Mesenchymal stem cell (in vitro differentiated cells and primary cell): Measurements from ENCODE around the gene GPR55.

ENCODE experiments used
- DNase-seq: peaks from one replicate; pipeline ENCODE4 v3.0.0-alpha.2; 2013
- H2AFZ ChIP-seq: one replicate; pipeline ENCODE4 v1.6.1; 2013; ENCODE audit warnings: low read depth, mild to moderate bottlenecking, control low read depth, inconsistent platforms, low read length, moderate library complexity
- H2AK5ac ChIP-seq: 2 replicates; pipeline ENCODE4 v1.6.1; 2013; ENCODE audit warnings: low read length, moderate library complexity, mild to moderate bottlenecking, inconsistent platforms; ENCODE audit not compliant: severe bottlenecking
- H2BK120ac ChIP-seq: one replicate; pipeline ENCODE4 v1.6.1; 2013; ENCODE audit warnings: low read depth, mild to moderate bottlenecking, inconsistent platforms, low read length, moderate library complexity
- H2BK12ac ChIP-seq, 2 experiments: one replicate each; pipeline ENCODE4 v1.6.1; 2013; ENCODE audit warnings: inconsistent platforms in 2 of 2, low read length in 2 of 2, mild to moderate bottlenecking in 2 of 2, moderate library complexity in 2 of 2, control low read depth in 1 of 2
- H2BK15ac ChIP-seq: one replicate; pipeline ENCODE4 v1.6.1; 2013; ENCODE audit warnings: mild to moderate bottlenecking, low read depth, inconsistent platforms; ENCODE audit not compliant: poor library complexity, severe bottlenecking
- H2BK5ac ChIP-seq: 2 replicates; pipeline ENCODE4 v1.6.1; 2013; ENCODE audit warnings: low read depth, mild to moderate bottlenecking, low read length, control low read depth, inconsistent platforms; ENCODE audit not compliant: poor library complexity, severe bottlenecking
- H3K14ac ChIP-seq, 2 experiments: one replicate each; pipeline ENCODE4 v1.6.1; 2013; ENCODE audit warnings: inconsistent platforms in 2 of 2, low read length in 2 of 2, control low read depth in 1 of 2, mild to moderate bottlenecking in 1 of 2, moderate library complexity in 1 of 2
- H3K18ac ChIP-seq, 2 experiments: one replicate each; pipeline ENCODE4 v1.6.1; 2013; ENCODE audit warnings: inconsistent platforms in 2 of 2, low read length in 2 of 2, control low read depth in 1 of 2, low read depth in 1 of 2, mild to moderate bottlenecking in 1 of 2
- H3K23ac ChIP-seq, 2 experiments: one replicate each; pipeline ENCODE4 v1.6.1; 2013; ENCODE audit warnings: inconsistent platforms in 2 of 2, low read length in 2 of 2, mild to moderate bottlenecking in 2 of 2, moderate library complexity in 2 of 2, control low read depth in 1 of 2
- H3K27ac ChIP-seq: 2 replicates; pipeline ENCODE4 v1.5.1; 2013; ENCODE audit warnings: mild to moderate bottlenecking, moderate library complexity, low read length, control low read depth, inconsistent platforms; ENCODE audit not compliant: poor library complexity, severe bottlenecking
- H3K27me3 ChIP-seq, 2 experiments: 2 replicates each; pipeline versions ENCODE4 v1.6.1 to v1.7.0; 2013; ENCODE audit warnings: low read length in 2 of 2, mild to moderate bottlenecking in 2 of 2, moderate library complexity in 2 of 2, control low read depth in 1 of 2, inconsistent platforms in 1 of 2; ENCODE audit not compliant: control insufficient read depth in 1 of 2, insufficient read depth in 1 of 2
- H3K36me3 ChIP-seq, 2 experiments: 2 replicates each; pipeline versions ENCODE4 v1.6.1 to v1.7.0; 2013; ENCODE audit warnings: low read length in 2 of 2, control low read depth in 1 of 2, inconsistent platforms in 1 of 2, low read depth in 1 of 2, mild to moderate bottlenecking in 1 of 2; ENCODE audit not compliant: insufficient read depth in 2 of 2, control insufficient read depth in 1 of 2
- H3K4ac ChIP-seq, 2 experiments: one replicate each; pipeline ENCODE4 v1.6.1; 2013; ENCODE audit warnings: inconsistent platforms in 2 of 2, low read length in 2 of 2, mild to moderate bottlenecking in 2 of 2, moderate library complexity in 2 of 2, control low read depth in 1 of 2, low read depth in 1 of 2
- H3K4me1 ChIP-seq: 2 replicates; pipeline ENCODE4 v1.6.1; 2013; ENCODE audit warnings: low read depth, low read length, control low read depth; ENCODE audit not compliant: control insufficient read depth, insufficient read depth
- H3K4me2 ChIP-seq: 2 replicates; pipeline ENCODE4 v1.6.1; 2013; ENCODE audit warnings: low read length, mild to moderate bottlenecking, inconsistent platforms; ENCODE audit not compliant: poor library complexity, severe bottlenecking
- H3K4me3 ChIP-seq, 2 experiments: 2 replicates each; pipeline versions ENCODE4 v1.5.1 to v1.7.0; 2013; ENCODE audit warnings: low read length in 2 of 2, mild to moderate bottlenecking in 2 of 2, control low read depth in 1 of 2, low read depth in 1 of 2; ENCODE audit not compliant: insufficient read depth in 1 of 2
- H3K79me1 ChIP-seq: replicated peaks from 2 replicates; pipeline ENCODE4 v1.6.1; 2013; ENCODE audit warnings: mild to moderate bottlenecking, control low read depth, low read length, inconsistent platforms; ENCODE audit not compliant: poor library complexity, severe bottlenecking
- H3K9ac ChIP-seq: 2 replicates; pipeline ENCODE4 v1.7.0; 2013; ENCODE audit warnings: mild to moderate bottlenecking, low read length, moderate library complexity
- H3K9me3 ChIP-seq: 2 replicates; pipeline ENCODE4 v1.7.0; 2013; ENCODE audit warnings: mild to moderate bottlenecking, low read length; ENCODE audit not compliant: control insufficient read depth
- H4K8ac ChIP-seq: one replicate; pipeline ENCODE4 v1.6.1; 2013; ENCODE audit warnings: inconsistent platforms, mild to moderate bottlenecking, low read length, moderate library complexity
- H4K91ac ChIP-seq: one replicate; pipeline ENCODE4 v1.6.1; 2013; ENCODE audit warnings: mild to moderate bottlenecking, low read length, inconsistent platforms
- WGBS: methylation state at CpG from one replicate; pipeline ENCODE4 v1.1.7; 2013; ENCODE audit warnings: mixed read lengths; 5-methylcytosine and 5-hydroxymethylcytosine counted together

Gene GPR55

GRCh38 chr2:230949966-230950873, 25.2 kb upstream of the GPR55 start:
- Histone ChIP-seq H2BK120ac (no peak overlapping the region), H2BK15ac (no peak overlapping the region), H3K4me2 (no peak overlapping the region), H2AFZ (no peak overlapping the region), H3K4ac (no peak overlapping the region), H3K9ac (no peak overlapping the region), H3K36me3 (no peaks in the 10 kb centered on the region), H3K9me3 (no peaks in the 10 kb centered on the region), H3K4me3 (no peak overlapping the region), H3K18ac (no peak overlapping the region), H3K4me1 (peaks cover 4% of the 10 kb centered on the region), H3K23ac (no peak overlapping the region), H3K14ac (no peak overlapping the region), H3K79me1 (no peaks in the 10 kb centered on the region), H3K27me3 (peaks cover 3 to 33% of the 10 kb centered on the region in 2 experiments), H3K27ac (no peak overlapping the region), H2AK5ac (no peak overlapping the region), H4K8ac (no peak overlapping the region), H4K91ac (no peak overlapping the region), H2BK12ac (no peak overlapping the region), H2BK5ac (no peak overlapping the region)
- 90% methylated on average over 14 of the region's 20 CpGs for WGBS
- DNase-seq = no peak

GRCh38 chr2:230947908-230948365, 22.9 kb upstream of the GPR55 start:
- Histone ChIP-seq H3K79me1 (no peaks in the 10 kb centered on the region), H2BK12ac (no peak overlapping the region), H2AK5ac (no peak overlapping the region), H3K14ac (no peak overlapping the region), H3K4me2 (no peak overlapping the region), H3K18ac (no peak overlapping the region), H3K36me3 (no peaks in the 10 kb centered on the region), H3K9ac (no peak overlapping the region), H4K91ac (no peak overlapping the region), H3K4me3 (no peak overlapping the region), H3K4me1 (no peaks in the 10 kb centered on the region), H3K4ac (no peak overlapping the region), H2BK15ac (no peak overlapping the region), H4K8ac (no peak overlapping the region), H2BK120ac (no peak overlapping the region), H2BK5ac (no peak overlapping the region), H3K27ac (no peak overlapping the region), H2AFZ (no peak overlapping the region), H3K9me3 (no peaks in the 10 kb centered on the region), H3K23ac (no peak overlapping the region), H3K27me3 (peaks cover 14 to 40% of the 10 kb centered on the region in 2 experiments)
- DNase-seq = no peak
- WGBS = 87% methylated on average over 9 of the region's 10 CpGs

- H4K8ac ChIP-seq = no peak overlapping the region
Observed at GRCh38 chr2:230947235-230947576, 22.2 kb upstream of the GPR55 start.

GRCh38 chr2:230946429-230947234, 21.6 kb upstream of the GPR55 start:
- no peak for DNase-seq
- Histone ChIP-seq H3K4me3 (no peak overlapping the region), H3K14ac (no peak overlapping the region), H2BK5ac (no peak overlapping the region), H3K27me3 (peaks cover 21 to 40% of the 10 kb centered on the region in 2 experiments), H3K4ac (no peak overlapping the region), H4K91ac (no peak overlapping the region), H3K23ac (no peak overlapping the region), H3K4me1 (no peaks in the 10 kb centered on the region), H3K36me3 (no peaks in the 10 kb centered on the region), H3K4me2 (no peak overlapping the region), H3K18ac (no peak overlapping the region), H2AK5ac (no peak overlapping the region), H3K27ac (no peak overlapping the region), H2AFZ (no peak overlapping the region), H2BK15ac (no peak overlapping the region), H2BK120ac (no peak overlapping the region), H4K8ac (no peak overlapping the region), H2BK12ac (no peak overlapping the region), H3K9ac (no peak overlapping the region), H3K9me3 (no peaks in the 10 kb centered on the region), H3K79me1 (no peaks in the 10 kb centered on the region)
- WGBS = 87% methylated on average over 7 of the region's 7 CpGs

More at GRCh38 chr2:230947235-230947576, 22.2 kb upstream of the GPR55 start:
- H3K79me1 ChIP-seq = no peaks in the 10 kb centered on the region
- no peak for DNase-seq
- H3K4me3 ChIP-seq = no peak overlapping the region
- no peaks in the 10 kb centered on the region for H3K9me3 ChIP-seq
- no peak overlapping the region for H3K14ac ChIP-seq
- no peak overlapping the region for H3K27ac ChIP-seq
- no peak overlapping the region for H2BK5ac ChIP-seq
- H4K91ac ChIP-seq = no peak overlapping the region
- H3K23ac ChIP-seq = no peak overlapping the region
- peaks cover 18 to 37% of the 10 kb centered on the region in 2 experiments for H3K27me3 ChIP-seq
- H3K4me1 ChIP-seq = no peaks in the 10 kb centered on the region
- no peak overlapping the region for H2AK5ac ChIP-seq
- H2BK12ac ChIP-seq = no peak overlapping the region
- H3K4me2 ChIP-seq = no peak overlapping the region
- H3K4ac ChIP-seq = no peak overlapping the region
- no peak overlapping the region for H3K18ac ChIP-seq
- H3K9ac ChIP-seq = no peak overlapping the region
- H2BK15ac ChIP-seq = no peak overlapping the region
- 97% methylated on average over 3 of the region's 3 CpGs for WGBS
- H2BK120ac ChIP-seq = no peak overlapping the region
- no peaks in the 10 kb centered on the region for H3K36me3 ChIP-seq
- H2AFZ ChIP-seq = no peak overlapping the region
